HL-60 (cell line): Measurements from ENCODE around the gene LRRK1.

Experiments used
- GABPA ChIP-seq: IDR thresholded peaks from 2 replicates; pipeline ENCODE4 v1.6.1; 2012; ENCODE audit warnings: low read depth
- POLR2AphosphoS5 ChIP-seq: IDR thresholded peaks from 2 replicates; pipeline ENCODE4 v1.6.1; 2012; ENCODE audit warnings: low read depth
- TF ChIP-seq, protein P1 (sequence below): IDR thresholded peaks from one replicate; pipeline ENCODE4 v1.5.1; 2011; ENCODE audit warnings: low read length, control low read depth, inconsistent platforms; ENCODE audit not compliant: insufficient read depth
- TF ChIP-seq, protein P2 (sequence below): IDR thresholded peaks from 2 replicates; pipeline ENCODE4 v1.6.1; 2012; ENCODE audit warnings: low read depth; ENCODE audit not compliant: insufficient replicate concordance

DNA sequence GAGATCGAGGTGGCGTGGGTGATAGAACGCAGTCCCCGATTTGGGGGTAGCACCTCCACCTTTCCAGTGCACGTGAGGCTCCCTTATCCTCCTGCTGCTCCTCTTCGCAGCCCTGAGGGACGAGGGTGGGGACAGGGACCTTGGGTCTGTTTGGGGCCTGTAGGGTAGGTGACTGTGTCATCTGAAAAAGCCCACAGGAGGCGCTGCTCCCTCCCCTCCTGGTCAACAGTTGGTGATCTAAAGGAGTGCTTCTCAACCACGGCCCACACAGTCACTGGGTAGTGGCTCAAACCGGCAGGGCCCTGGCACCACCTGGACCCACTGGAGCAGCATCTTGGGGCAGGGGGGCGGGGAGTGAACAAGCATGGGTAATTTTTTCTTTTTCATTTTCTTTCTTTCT is 7.1 kb downstream of the LRRK1 start:
- TF ChIP-seq GABPA, result no peak
- TF ChIP-seq, protein P1, sequence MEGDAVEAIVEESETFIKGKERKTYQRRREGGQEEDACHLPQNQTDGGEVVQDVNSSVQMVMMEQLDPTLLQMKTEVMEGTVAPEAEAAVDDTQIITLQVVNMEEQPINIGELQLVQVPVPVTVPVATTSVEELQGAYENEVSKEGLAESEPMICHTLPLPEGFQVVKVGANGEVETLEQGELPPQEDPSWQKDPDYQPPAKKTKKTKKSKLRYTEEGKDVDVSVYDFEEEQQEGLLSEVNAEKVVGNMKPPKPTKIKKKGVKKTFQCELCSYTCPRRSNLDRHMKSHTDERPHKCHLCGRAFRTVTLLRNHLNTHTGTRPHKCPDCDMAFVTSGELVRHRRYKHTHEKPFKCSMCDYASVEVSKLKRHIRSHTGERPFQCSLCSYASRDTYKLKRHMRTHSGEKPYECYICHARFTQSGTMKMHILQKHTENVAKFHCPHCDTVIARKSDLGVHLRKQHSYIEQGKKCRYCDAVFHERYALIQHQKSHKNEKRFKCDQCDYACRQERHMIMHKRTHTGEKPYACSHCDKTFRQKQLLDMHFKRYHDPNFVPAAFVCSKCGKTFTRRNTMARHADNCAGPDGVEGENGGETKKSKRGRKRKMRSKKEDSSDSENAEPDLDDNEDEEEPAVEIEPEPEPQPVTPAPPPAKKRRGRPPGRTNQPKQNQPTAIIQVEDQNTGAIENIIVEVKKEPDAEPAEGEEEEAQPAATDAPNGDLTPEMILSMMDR, result no peak
- TF ChIP-seq POLR2AphosphoS5, result no peak
- TF ChIP-seq, protein P2, sequence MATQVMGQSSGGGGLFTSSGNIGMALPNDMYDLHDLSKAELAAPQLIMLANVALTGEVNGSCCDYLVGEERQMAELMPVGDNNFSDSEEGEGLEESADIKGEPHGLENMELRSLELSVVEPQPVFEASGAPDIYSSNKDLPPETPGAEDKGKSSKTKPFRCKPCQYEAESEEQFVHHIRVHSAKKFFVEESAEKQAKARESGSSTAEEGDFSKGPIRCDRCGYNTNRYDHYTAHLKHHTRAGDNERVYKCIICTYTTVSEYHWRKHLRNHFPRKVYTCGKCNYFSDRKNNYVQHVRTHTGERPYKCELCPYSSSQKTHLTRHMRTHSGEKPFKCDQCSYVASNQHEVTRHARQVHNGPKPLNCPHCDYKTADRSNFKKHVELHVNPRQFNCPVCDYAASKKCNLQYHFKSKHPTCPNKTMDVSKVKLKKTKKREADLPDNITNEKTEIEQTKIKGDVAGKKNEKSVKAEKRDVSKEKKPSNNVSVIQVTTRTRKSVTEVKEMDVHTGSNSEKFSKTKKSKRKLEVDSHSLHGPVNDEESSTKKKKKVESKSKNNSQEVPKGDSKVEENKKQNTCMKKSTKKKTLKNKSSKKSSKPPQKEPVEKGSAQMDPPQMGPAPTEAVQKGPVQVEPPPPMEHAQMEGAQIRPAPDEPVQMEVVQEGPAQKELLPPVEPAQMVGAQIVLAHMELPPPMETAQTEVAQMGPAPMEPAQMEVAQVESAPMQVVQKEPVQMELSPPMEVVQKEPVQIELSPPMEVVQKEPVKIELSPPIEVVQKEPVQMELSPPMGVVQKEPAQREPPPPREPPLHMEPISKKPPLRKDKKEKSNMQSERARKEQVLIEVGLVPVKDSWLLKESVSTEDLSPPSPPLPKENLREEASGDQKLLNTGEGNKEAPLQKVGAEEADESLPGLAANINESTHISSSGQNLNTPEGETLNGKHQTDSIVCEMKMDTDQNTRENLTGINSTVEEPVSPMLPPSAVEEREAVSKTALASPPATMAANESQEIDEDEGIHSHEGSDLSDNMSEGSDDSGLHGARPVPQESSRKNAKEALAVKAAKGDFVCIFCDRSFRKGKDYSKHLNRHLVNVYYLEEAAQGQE, result no peak
